Hepatocyte (in vitro differentiated cells): Measurements from ENCODE around the gene ST6GAL1. TPM values are rescaled to one million over a fixed set of nuclear protein-coding genes. Genes with fewer than 3 reads are reported as not detected.
"Not testable (repeated sequence)": the region's sequence is repeated elsewhere in the genome, so short reads cannot be mapped to it uniquely, and the experiment has no call there.

Experiments used
- DNase-seq: peaks from one replicate; pipeline ENCODE4 v3.0.0-alpha.2; 2016; ENCODE audit warnings: low spot score
- H2AFZ ChIP-seq: fragments of 200-600 bp; sonication (generic); 2 replicates; pipeline ENCODE4 v1.6.0; 2016; ENCODE audit warnings: antibody characterized with exemption, mild to moderate bottlenecking
- H3K27ac ChIP-seq: fragments of 200-600 bp; sonication (generic); 2 replicates; pipeline ENCODE4 v1.5.1; 2016; ENCODE audit warnings: mild to moderate bottlenecking
- H3K27me3 ChIP-seq: fragments of 200-600 bp; sonication (generic); 2 replicates; pipeline ENCODE4 v1.6.1; 2016
- H3K36me3 ChIP-seq: fragments of 200-600 bp; sonication (generic); replicated peaks from 2 replicates; pipeline ENCODE4 v1.5.1; 2016; ENCODE audit warnings: low read depth; ENCODE audit not compliant: insufficient read depth
- H3K4me1 ChIP-seq: fragments of 200-600 bp; sonication (generic); 2 replicates; pipeline ENCODE4 v1.5.1; 2016; ENCODE audit warnings: mild to moderate bottlenecking, moderate library complexity; ENCODE audit not compliant: insufficient read depth
- H3K4me2 ChIP-seq: fragments of 200-600 bp; sonication (generic); 2 replicates; pipeline ENCODE4 v1.6.0; 2016
- H3K4me3 ChIP-seq: fragments of 200-600 bp; sonication (generic); 2 replicates; pipeline ENCODE4 v1.5.1; 2016; ENCODE audit warnings: mild to moderate bottlenecking
- H3K79me2 ChIP-seq: fragments of 200-600 bp; sonication (generic); 2 replicates; pipeline ENCODE4 v1.6.0; 2017; ENCODE audit warnings: mild to moderate bottlenecking
- H3K9me2 ChIP-seq: fragments of 200-600 bp; sonication (generic); replicated peaks from 2 replicates; pipeline ENCODE4 v1.6.0; 2017; ENCODE audit warnings: mild to moderate bottlenecking; ENCODE audit not compliant: insufficient read depth
- H3K9me3 ChIP-seq: fragments of 200-600 bp; sonication (generic); 2 replicates; pipeline ENCODE4 v1.5.1; 2016; ENCODE audit warnings: low read depth, mild to moderate bottlenecking
- H4K20me1 ChIP-seq: fragments of 200-600 bp; sonication (generic); 2 replicates; pipeline ENCODE4 v1.6.0; 2016; ENCODE audit warnings: mild to moderate bottlenecking; ENCODE audit not compliant: insufficient read depth, poor library complexity, severe bottlenecking
- CTCF ChIP-seq: fragments of 200-600 bp; sonication (generic); IDR thresholded peaks from 2 replicates; pipeline ENCODE4 v1.5.1; 2016; ENCODE audit warnings: antibody characterized with exemption, mild to moderate bottlenecking; ENCODE audit not compliant: poor library complexity
- EZH2 ChIP-seq: fragments of 200-600 bp; sonication (generic); IDR thresholded peaks from 2 replicates; pipeline ENCODE4 v1.6.1; 2016; ENCODE audit warnings: antibody characterized with exemption, mild to moderate bottlenecking, borderline replicate concordance
- EZH2phosphoT487 ChIP-seq: fragments of 200-600 bp; sonication (generic); IDR thresholded peaks from one replicate; pipeline ENCODE4 v1.6.1; 2018; ENCODE audit warnings: antibody characterized with exemption, mild to moderate bottlenecking, low read depth, moderate library complexity; ENCODE audit not compliant: unreplicated experiment, severe bottlenecking
- WGBS: methylation state at CpG from one replicate; pipeline ENCODE4 v1.1.6; 2016; ENCODE audit warnings: low lambda C conversion rate; ENCODE audit errors: missing lambda C conversion rate; 5-methylcytosine and 5-hydroxymethylcytosine counted together
- polyA plus RNA-seq: library from polyadenylated mRNA; unstranded; fragments of >200 nt; fragmentation: Nextera tagmentation; extraction: Ambion mirVana; gene quantifications from 2 replicates; pipeline ENCODE4 v1.2.1, GENCODE V29; 2016
- total RNA-seq: library from RNA; depleted of rRNA; stranded (reverse); fragments of >200 nt; gene quantifications from 2 replicates; pipeline ENCODE4 v1.2.3, GENCODE V29; 2014

Gene ST6GAL1
- total and polyA plus RNA-seq, 2 experiments from 2014 or later = 57.5 to 109 TPM

- Histone ChIP-seq H4K20me1 (no peaks in the 10 kb centered on the region), H3K4me2 (no peak overlapping the region), H3K79me2 (peaks cover 3% of the 10 kb centered on the region), H3K4me3 (no peak overlapping the region), H3K27ac (no peak overlapping the region), H3K4me1 (peaks cover 5% of the 10 kb centered on the region), H3K36me3 (no peaks in the 10 kb centered on the region), H2AFZ (no peak overlapping the region), H3K9me3 (no peaks in the 10 kb centered on the region), H3K9me2 (no peaks in the 10 kb centered on the region), H3K27me3 (no peaks in the 10 kb centered on the region)
- TF ChIP-seq EZH2 (no peak), CTCF (no peak), EZH2phosphoT487 (no peak)
- 96% methylated on average over 3 of the region's 3 CpGs for WGBS
- DNase-seq = no peak
These were observed 90.0 kb downstream of the ST6GAL1 start for GRCh38 chr3:187020376-187020775.

- H3K79me2 ChIP-seq = peaks cover 3% of the 10 kb centered on the region
- H3K4me1 ChIP-seq = peaks cover 5% of the 10 kb centered on the region
- no peaks in the 10 kb centered on the region for H3K9me2 ChIP-seq
- H3K36me3 ChIP-seq = no peaks in the 10 kb centered on the region
- no peak overlapping the region for H3K4me2 ChIP-seq
- no peak overlapping the region for H3K4me3 ChIP-seq
- 92% methylated on average over 6 of the region's 6 CpGs for WGBS
- no peaks in the 10 kb centered on the region for H4K20me1 ChIP-seq
- no peaks in the 10 kb centered on the region for H3K9me3 ChIP-seq
- no peak overlapping the region for H3K27ac ChIP-seq
- no peak for DNase-seq
- H3K27me3 ChIP-seq = no peaks in the 10 kb centered on the region
- H2AFZ ChIP-seq = no peak overlapping the region
- no peak for TF ChIP-seq EZH2
- no peak for TF ChIP-seq CTCF
- TF ChIP-seq EZH2phosphoT487 = no peak
These were observed 91.5 kb downstream of the ST6GAL1 start for GRCh38 chr3:187021748-187022402.

GRCh38 chr3:187022403-187023029 lies 92.2 kb downstream of the ST6GAL1 start:
- DNase-seq = no peak
- Histone ChIP-seq H3K27ac (no peak overlapping the region), H3K4me1 (peaks cover 5% of the 10 kb centered on the region), H3K4me3 (no peak overlapping the region), H3K79me2 (peaks cover 3% of the 10 kb centered on the region), H3K27me3 (no peaks in the 10 kb centered on the region), H2AFZ (no peak overlapping the region), H3K9me2 (no peaks in the 10 kb centered on the region), H4K20me1 (no peaks in the 10 kb centered on the region), H3K4me2 (no peak overlapping the region), H3K9me3 (no peaks in the 10 kb centered on the region), H3K36me3 (no peaks in the 10 kb centered on the region)
- WGBS = 90% methylated on average over 3 of the region's 3 CpGs
- no peak for TF ChIP-seq CTCF
- no peak for TF ChIP-seq EZH2
- no peak for TF ChIP-seq EZH2phosphoT487

GRCh38 chr3:187023340-187023739 lies 93.0 kb downstream of the ST6GAL1 start:
- not testable (repeated sequence) for H3K79me2 ChIP-seq, H3K27ac ChIP-seq, H2AFZ ChIP-seq, H3K36me3 ChIP-seq, H3K4me3 ChIP-seq, H3K27me3 ChIP-seq, DNase-seq, H3K4me1 ChIP-seq, H3K9me3 ChIP-seq, H3K4me2 ChIP-seq, H3K9me2 ChIP-seq, H4K20me1 ChIP-seq
- WGBS = 80% methylated on average over 2 of the region's 2 CpGs
